NCI-H2081 (cell line): Measurements from ENCODE around the gene AADACL4.

ENCODE experiments used
- DNase-seq, 2 experiments: peaks; one replicate each; lab custom pipeline; 2025; lab: John Stamatoyannopoulos, UW

AADACL4 gene

DNA sequence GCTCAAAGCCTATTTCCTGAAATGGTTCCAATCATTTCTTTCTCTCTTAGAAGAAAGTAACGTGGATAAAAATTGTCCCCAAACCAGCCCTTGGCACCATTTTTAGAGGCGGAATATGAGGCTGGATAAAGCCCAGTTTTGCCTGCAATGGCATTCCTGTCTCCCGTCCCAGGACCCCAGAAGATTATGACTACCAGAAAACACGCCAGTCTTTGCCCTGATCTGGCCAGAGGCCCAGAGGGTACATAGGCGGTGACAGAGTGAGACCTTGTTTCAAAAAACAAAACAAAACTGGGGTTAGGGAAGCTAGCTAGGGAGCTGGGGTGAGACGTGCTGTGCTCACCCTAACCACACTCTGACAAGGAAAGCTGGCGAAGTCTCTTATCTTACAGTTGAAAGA lies at the start of gene AADACL4:
Gene AADACL4, plus strand, starts transcription at position 301 of the 400 bp plus-strand sequence. CDS start 462 bp downstream, outside the sequence.
- no peak for DNase-seq

- DNase-seq, result no peak
Observed at GRCh38 chr1:12594490-12594889, 49.4 kb upstream of the AADACL4 start.

GRCh38 chr1:12594966-12595756 lies 48.7 kb upstream of the AADACL4 start:
- DNase-seq, result peak; percentile 17 to 45

- DNase-seq, result no peak
Observed at GRCh38 chr1:12595757-12596006, 48.2 kb upstream of the AADACL4 start.

DNA sequence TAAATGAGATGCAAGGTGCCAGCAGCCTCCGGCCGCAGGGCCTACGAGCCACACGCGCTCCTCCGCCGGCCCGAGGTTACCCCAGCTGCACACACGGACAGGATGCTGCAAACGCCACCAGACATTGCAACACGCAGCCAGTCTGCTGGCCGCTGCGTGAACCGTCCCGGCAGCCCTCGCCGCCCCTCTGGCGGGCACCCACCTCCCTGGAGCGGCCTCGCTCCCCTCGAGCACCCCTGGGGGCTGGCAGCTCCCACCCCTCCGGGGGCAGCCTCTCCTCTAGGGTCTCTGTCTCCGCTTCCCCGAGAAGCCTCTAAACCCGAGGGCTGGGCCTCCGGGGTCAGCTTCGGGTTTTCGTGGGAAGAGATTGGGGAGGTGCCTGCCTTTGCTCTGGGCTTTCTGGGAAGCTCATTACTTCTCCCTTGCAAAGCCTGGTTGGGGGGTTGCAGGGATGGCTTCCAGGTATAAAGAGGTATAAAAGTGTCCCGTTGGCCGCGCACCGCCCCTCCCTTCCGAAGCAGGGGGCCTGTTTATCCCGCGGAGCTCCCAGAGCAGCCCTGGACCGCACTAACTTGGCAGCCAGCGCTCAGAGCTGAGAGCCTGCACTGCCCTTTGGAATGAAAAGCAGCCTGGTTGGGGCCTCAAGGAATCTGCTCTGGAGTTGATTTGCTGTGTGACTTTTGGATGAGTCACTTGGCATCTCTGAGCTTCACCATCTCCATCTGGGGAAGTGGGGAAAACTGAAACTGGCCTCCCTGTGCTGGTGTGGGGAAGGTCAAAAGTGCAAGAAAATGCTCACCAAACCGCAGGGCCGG lies 47.7 kb upstream of the AADACL4 start:
- DNase-seq, result no peak

DNA sequence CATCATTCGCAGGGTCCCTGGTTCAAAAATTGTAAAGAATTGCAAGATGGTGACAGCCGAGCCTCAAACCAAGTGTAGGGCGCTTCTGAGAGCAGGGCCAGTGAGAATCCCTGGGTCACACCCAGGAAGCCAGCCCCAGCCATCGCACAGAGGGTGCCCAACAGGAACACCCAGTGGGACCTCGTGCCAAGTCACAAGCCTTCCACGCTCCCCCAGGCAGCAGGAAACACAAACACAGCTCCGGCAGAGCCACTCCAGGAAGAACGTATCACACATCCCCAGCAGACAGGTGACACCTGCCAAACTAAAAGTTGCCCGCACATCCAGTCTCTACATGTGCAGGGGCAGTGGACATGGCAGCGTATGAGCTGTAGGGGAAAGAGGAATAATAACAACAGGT lies 46.1 kb upstream of the AADACL4 start:
- DNase-seq, result peak; percentile 34 to 67

GRCh38 chr1:12598974-12599373 lies 44.9 kb upstream of the AADACL4 start:
- no peak for DNase-seq

- DNase-seq, result no peak
Observed at GRCh38 chr1:12599657-12600056, 44.2 kb upstream of the AADACL4 start.

DNA sequence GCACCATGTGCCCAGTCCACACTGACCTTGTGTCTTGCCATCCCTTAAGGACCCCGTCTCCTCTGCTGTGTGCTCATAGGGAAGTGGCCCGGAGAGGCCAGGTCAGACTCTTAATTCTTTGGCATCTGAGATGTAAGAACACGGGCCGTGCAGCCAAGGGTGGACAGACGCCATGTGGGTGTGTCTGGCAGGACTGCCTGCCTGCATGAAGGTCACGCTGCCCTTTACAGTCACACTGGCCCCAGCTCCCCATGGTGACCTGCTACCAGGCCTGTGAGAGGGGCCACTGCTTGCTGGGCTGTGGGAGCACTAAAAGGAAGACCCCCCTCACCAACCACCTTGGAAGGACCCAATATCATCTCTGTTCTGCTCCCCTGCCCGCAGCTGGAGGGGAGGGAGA lies 43.5 kb upstream of the AADACL4 start:
- DNase-seq, result no peak

GRCh38 chr1:12600880-12601633 lies 42.8 kb upstream of the AADACL4 start:
- DNase-seq, result no peak

DNA sequence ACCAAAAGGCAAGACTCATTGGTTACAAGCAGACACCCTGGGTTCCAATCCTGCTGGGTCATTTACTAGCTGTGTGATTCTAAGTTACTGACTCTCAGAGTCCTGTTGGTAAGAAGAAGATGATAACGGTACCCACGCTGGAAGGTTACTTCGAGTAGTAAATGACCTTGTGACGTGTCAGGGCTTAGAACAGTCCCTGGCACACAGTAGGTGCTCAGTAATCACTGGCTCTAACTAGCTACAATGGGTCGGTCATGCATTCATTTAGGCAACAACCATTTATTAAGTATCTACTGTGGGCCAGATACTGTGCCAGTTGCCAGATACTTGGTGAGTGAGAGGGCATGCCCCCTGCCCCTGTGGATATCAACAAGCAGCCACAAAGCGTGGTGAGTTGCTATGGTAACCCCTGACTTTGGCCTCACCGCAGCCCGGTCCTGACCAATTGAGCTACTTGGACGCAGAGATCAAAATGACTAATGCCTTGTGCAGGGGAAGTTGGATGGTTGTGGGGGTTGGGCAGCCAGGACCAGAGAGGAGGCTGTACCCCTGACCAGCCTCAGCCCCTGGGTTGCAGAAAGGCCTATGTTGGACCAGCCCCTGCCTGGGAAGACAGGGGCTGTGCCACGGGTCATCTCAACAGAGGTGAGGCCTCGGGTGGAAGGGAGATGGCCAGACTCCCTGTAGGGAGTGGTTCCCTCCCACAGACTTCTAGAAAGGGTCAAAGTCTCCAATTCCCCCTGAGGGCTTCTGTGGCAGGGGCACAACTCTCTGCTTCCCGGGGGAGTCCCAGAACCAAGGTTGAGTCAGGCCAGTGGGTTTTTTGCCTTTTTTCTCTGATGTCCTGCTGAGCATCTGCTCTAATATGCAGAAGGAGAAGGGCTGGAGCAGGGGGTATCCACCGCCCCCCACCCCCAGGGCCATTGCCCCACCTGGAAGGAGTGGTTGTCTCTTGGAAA lies 41.9 kb upstream of the AADACL4 start:
- no peak for DNase-seq

DNA sequence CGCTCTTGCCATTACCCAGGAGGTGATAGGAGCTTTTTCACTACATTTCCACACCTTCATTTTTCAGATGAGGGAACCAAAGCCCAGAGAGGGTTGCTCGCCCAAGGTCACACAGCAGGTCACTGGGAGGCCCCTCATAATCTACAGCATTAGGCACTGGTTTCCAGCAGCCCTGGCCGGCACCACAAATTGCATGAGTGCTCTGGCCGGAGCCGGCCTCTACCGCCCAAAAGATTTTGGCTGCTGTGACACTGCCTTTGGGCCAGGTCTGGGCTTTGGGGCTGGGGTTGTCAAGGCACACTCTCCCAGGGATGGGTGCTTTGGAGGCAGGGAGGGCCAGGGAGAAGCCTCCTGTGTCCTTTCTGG lies 41.2 kb upstream of the AADACL4 start:
- no peak for DNase-seq

DNA sequence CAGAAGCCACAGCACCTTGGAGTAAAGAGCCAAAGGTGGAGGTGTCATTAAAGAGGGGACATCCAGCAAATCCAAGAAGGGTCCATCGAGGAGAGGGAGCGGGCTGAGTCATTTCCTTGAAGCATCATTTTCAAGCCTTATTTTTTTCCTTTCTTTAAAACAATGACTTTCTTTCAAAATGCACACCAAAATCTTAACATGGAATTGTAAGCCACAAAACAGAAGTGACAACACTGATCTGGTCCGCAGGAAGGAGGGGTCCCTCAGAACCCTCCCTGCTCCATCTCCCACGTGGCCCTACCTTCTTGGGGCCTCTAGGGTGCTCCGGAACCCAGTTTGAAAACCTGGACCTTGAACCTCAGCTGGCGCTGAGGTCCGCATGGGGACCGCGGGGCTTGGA lies 40.7 kb upstream of the AADACL4 start:
- no peak for DNase-seq

DNA sequence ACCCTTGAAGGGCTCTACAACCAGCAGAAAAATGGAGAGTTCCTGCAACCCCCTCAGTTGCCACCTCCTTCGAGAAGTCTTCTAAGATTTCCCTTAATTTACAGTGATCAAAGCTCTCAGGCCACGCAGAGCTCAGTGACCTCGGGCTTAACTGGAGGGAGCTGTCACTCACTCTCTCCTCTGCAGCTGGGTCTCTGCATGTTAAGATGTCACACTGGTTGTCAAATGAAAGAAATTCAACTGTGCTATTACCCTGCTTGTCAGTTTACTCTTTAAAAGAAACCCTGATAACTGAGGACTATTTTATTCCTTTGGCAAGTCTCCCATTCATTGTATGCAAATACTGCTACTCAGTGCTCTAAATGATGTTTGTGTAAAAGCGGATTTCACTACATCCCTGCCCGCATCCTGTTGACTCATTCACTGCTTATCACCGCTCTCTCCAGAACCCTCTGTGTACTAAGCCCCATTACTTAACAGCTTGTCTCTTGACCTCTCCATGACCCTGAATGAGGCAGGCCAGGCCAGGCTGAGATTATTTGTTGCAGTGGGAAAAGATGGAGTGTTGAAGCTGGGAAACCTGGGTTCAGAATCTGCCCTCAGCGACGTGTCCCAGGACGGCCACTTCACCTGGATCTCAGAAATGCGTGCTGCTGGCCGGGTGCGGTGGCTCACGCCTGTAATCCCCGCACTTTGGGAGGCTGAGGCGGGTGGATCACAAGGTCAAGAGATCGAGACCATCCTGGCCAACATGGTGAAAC lies 39.6 kb upstream of the AADACL4 start:
- DNase-seq, result peak in 1 of 2 experiments; percentile 10

DNA sequence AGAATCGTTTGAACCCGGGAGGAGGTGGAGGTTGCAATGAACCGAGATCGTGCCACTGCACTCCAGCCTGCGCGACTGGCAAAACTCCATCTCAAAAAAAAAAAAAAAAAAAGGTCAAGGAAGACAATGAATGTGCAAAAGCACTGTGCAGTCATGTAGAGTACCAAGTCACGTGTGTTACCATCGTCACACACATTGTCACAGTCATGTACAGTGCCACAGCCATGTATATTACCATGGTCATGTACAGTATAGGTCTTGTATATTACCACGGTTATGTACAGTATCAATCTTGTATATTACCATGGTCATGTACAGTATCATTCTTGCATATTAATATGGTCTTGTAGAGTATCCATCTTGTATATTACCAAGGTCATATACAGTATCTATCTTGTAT lies 38.9 kb upstream of the AADACL4 start:
- DNase-seq, result no peak

DNA sequence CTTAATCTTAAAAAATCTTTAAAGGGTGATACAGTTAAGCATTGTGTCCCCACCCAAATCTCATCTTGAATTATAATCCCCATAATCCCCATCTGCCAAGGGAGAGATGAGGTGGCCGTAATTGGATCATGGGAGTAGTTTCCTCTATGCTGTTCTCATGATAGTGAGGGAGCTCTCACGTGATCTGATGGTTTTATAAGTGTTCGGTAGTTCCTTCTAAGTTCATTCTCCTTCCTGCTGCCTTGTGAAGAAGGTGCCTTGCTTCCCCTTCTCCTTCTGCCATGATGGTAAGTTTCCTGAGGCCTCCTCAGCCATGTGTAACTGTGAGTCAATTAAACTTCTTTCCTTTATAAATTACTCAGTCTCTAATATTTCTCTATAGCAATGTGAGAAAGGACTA lies 36.6 kb upstream of the AADACL4 start:
- no peak for DNase-seq

GRCh38 chr1:12608311-12608957 lies 35.5 kb upstream of the AADACL4 start:
- DNase-seq, result no peak

GRCh38 chr1:12609469-12610003 lies 34.3 kb upstream of the AADACL4 start:
- no peak for DNase-seq

GRCh38 chr1:12610305-12610935 lies 33.5 kb upstream of the AADACL4 start:
- DNase-seq, result no peak

DNA sequence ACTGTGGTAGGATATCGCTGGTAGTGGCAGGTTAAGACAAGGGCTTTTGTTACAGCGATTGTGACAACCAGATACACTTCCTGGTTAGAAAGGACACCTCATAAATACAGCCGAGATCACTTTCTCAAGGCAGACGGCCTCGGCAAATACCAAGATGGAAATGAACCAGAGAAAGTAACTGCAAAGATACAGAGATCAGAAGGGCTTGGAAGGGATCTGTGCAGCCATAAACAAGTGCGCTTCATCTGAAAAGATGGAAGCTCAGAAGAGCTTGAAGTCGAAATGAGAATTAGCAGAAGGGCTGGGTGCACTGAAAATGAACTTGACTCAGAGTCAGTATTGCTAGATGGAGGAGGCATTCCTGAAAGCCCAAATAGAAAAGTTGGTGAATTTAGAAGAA lies 32.9 kb upstream of the AADACL4 start:
- no peak for DNase-seq
